HTR-8/SVneo (cell line): ENCODE measurements around the gene PSMB7.

ENCODE experiments used
- DNase-seq: peaks from one replicate; pipeline ENCODE4 v3.0.0; 2011; ENCODE audit warnings: low spot score, mixed read lengths; ENCODE audit not compliant: insufficient read length
- FAIRE-seq: peaks from 2 replicates; lab custom pipeline; 2011; peaks lifted over from hg19 to GRCh38; lab: Jason Lieb, UNC

The PSMB7 gene

DNA sequence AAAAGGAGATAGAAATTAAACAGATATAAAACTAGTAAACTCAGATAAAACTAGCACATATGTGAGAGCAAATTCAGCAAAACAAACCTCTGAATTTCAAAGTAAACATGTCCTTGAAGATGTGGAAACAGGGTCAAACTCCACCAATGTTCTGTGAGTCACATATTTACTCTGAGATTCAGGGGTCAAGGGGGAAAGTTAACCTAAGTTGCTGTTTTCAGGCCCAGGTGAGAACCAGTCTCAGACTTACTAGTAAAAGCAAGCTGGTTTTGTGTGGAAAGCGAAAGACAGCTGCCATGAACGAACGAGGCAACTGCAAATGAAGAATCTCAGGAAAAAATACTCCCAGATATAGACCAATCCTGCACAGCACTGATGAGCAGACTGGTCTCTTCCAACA lies 29.0 kb downstream of the PSMB7 start:
- no peak for FAIRE-seq
- DNase-seq: no peak

DNA sequence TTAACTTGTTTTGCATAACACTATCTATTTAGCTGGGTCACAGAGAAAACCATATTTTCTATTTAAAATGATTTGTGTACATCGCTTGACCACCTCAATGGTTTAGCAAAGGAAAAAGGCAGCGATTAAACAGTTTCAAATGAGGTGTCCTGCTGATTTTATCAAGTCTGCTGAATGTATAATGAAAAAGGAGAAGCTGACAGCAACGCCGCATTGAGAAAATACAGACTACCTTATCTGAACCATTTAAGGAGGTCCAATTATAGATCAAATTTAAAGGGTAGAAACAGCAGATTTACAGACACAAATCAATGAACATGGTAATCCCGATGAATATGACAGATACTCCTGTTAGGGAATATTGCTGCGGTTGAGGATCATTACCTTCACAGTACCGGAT lies 29.6 kb downstream of the PSMB7 start:
- FAIRE-seq (no peak), DNase-seq (no peak)

DNA sequence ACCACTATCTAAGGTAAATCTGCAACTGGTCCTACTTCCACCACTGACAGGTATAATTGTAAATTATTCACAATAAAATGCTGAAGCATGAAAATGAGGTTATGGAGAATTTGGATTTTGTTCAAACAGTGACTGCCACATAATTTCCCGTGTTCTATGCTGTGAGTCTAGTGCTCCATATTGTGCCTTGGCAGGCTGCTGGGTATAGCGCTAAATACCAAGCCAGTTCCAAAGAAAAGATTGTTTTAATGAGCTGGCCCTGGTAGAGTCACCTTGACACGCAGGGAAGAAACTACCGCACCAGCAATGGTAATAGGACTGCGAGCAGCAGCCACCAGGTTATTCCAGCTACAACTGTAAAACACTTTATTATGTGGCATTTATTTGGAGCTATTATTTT lies 30.4 kb downstream of the PSMB7 start:
- DNase-seq (no peak), FAIRE-seq (no peak)

DNA sequence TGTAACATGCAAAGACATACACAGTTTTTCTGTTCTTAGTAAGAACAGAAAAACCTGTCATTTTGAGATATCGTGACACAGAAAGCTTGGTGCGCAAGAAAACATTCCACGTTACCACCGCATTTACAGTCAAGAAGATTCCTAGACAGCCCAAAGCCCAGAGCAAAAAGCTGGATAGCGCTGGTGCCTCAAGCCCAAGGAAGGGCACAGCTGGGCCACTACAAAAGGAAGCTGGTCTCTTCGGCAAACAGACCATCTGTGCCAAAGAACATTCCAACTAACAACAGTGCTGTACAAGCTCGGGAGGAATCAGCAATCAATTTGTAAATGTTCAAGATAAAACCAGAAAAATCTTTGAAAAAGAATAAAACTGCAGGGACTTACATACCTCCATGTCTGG lies 31.0 kb downstream of the PSMB7 start:
- DNase-seq: no peak
- no peak for FAIRE-seq

DNA sequence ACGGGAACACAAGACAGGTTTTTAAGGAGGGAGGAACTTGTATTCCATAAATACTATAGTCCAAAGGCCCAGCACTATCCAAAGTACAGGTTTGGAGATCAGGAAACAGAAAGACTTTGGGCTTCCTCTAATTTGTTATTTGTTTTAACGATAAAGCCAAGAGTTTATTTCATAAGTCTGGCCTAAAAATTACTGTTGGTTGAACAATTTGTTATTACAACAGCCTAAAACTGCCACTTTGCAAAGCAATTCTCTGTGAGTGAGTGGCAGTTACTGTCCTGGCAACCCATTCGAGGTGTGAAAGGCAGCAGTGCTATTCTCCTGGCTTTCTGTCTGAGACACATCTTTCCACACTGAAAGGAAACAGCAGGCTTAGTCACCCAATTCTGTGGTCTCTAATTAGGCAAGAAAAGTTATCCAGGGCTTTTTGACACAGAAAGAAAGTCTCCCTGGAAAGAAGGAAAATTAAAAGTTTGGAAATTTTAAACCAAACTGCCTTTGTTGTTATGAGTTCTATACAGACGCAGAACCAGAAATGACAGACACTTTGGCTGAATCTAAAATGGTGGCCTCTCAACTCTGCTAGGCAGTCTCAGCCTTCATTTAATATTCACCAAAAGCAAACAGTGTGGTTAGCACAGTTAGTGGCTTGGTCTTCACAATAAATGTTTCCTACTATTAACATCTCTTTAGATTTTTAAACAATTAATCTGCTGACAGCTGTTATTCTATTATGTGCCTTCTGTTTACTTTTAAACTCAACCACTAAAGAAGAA lies 33.9 kb downstream of the PSMB7 start:
- FAIRE-seq: no peak
- no peak for DNase-seq

DNA sequence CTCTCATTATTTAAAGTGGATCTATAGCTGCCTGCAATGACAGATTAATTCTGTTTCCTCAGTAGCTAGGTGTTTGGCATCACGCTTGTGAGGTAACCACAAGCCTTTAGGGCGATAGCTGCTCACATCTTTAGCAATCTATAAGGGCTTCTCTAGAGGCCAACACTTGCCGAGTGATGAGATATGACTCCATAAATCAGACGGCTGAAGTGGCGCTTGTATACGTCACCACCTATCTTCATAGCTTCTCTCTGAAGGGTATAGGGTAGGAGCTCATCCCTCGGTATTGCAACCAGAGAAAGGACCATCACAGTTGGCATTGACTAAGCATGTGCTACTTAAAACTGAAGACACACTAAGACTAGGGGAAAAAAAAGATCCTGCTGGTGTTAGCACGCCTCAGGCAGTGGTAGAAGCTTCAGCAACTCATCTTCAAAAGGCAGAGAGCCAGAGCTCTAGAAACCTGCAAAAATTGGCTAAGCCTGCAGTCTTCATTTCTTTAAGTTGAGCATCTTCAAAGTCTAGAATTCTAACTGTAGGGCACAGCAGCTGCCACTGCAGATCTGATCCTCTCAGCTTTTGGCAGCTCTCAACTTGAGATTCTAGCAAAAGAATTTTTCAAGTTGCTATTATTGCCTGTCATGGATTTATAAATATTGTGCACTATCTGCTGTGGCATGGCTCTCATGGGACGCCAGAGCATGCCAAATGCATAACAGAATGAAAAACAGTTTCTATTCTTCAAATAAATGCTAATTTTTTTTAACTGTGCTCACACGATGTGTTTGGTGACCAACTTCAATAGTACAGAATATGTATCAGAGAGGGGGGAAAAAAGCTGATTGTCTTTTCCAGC lies 37.5 kb downstream of the PSMB7 start:
- FAIRE-seq (no peak), DNase-seq (no peak)

DNA sequence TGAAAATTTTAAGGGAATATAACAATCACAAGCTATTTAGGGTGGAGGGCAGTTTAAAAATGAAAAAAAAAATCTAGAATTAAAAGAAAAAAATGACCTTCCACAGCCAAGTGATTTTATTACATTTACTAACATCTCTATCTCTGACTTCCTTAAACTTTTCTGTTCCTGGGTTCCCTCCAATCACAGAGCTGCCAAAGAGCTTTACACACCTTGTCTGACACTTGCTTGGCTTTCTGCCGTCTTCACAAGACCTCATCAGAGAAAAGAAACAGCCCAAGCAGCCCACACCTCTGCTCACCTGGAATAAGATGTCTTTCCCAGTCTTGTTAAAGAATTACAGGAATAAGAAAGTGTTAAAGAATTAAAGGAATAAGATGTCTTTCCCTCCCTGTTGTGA lies 38.9 kb downstream of the PSMB7 start:
- DNase-seq (no peak), FAIRE-seq (no peak)

DNA sequence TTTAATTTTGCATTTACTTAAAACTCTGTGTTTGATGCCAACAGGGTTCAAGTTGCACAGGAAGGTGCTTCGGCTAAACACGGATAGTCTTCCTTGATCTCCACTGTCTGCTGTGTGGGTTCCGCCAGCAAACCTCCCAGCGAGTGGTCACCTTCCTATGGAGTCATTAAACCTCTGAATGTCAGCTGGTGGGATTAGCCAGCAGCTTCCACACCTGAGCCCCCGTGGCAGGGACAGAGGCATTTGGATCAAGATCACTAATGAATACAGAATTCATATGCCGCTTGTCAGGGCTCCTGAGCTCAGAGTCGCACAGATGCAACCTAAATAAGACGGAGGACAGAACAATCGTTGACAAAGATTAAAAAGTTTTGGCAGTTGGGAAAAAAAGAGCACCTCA lies 39.5 kb downstream of the PSMB7 start:
- FAIRE-seq (no peak), DNase-seq (no peak)

DNA sequence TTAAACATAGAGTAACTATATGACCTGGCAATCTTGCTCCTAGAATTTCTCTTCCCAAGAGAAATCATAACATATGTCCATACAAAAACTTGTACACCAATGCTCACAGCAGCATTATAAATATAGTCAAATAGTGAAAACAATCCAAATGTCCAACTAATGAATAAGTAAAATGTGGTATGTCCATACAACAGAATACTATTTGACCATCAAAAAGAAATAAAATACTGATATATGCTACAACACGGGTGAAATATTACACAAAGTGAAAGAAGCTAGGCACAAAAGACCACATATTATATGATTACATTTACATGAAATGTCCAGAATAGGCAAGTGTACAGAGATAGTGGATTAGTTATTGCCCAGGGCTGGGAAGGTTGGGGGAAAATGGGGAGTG lies 41.4 kb downstream of the PSMB7 start:
- FAIRE-seq (no peak), DNase-seq (no peak)

DNA sequence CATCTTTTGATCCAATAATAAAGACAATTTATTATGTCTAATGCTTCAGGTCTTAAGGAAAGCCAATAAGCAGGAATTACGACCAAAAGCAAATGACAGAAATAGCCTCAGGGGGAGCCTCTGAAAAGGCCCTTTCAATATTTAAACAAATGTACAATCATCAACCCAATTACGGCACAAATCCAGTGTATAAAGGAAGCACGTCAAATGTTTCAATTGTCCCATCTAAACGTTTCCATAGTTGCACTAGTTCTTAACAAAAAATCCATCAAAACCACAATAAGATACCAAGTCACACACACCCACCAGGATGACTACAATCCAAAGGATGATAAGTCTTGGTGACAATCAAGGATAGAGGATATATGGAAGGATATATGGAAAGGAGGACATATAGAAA lies 41.9 kb downstream of the PSMB7 start:
- DNase-seq (no peak), FAIRE-seq (no peak)

DNA sequence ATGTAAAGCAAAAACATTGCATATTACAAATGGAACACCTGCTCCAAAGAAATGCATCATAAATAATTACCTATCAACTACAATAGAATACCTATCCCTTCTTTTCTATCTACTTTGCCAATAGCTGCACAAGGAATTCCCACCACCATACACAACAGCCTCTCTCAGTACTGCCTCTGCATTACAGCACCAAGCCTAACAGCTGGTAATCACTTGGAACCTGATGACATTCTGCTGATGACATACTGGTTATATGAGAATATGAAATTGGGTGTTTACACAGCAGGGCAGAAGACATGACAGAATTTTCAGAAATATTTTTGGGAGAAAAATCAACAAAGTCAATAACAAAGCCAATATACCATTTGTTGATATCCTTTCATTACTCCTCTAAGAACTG lies 43.2 kb downstream of the PSMB7 start:
- DNase-seq (no peak), FAIRE-seq (no peak)

DNA sequence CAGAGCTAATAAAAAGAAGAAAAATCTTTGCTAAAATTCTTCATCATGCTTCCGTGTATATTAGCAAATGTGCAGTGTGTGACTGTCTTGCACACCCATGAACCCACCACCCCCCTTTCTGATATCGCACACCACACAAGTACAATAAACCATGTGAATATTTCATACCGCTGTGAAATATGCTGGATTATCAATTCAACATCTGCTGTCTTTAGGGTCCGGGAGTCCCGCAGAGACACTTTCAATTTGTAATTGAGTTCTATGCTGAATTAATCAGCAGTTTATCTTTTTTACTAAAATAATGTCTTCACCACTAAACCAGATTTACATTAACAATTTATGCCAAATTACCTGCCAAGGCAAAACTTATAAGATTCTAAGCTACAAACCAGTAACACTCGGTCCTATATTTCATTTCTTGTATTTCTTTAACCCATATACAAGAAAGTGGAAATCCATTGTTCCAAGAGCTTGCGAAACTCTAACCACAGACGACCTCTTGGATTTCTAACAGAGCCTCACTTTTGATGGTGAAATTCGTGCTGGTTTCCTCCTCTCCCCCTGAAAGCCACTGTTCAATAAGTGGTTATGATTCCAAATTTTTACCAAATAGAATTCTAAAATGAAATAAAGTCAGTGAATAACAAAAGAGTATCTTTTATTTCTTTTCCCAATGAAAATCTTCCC lies 44.2 kb downstream of the PSMB7 start:
- DNase-seq (no peak), FAIRE-seq (no peak)

DNA sequence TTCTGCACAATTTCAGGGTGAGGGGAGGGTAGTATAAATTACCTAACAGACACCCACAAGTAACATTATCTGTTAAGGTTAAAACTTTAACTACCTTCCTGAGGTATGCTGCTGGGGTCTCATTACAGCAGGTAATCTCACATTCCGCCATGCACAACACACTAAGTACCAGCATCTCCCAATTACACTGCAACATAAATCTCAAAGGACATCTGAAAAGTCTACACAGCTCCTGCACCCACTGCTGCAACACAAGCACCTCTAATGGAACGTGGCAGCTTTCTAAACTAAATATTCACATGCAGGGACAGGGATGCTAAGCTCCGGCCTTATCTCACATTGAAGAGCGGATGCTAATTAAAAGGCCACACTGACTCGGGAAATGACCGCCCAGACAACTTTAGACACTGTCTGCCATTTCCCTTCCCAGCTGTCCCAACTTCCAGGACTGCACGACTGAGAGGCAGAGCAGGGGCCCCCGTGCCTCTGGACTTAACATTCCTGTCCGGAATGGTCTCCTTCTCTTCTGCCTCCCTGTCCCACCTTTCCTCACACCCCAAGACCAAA lies 45.9 kb downstream of the PSMB7 start:
- no peak for FAIRE-seq
- DNase-seq: no peak

DNA sequence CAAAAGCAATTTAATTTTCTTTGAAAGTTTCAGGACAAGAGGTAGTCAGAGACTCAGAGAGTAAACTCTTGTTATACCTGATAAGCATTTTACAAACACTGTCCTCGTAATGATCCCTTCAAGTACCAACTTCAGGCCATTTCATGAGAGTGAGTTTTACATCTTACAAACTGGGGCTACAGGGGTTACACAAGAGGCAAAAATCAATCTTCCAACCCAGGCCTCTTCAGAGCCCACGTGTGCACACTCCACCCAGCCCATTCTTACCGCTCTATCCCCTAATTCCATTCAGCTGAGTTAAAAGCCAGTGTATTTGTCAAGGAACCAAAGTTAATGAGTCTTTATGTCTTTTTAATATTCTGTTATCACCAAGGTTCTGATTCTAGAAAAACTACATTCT lies 46.5 kb downstream of the PSMB7 start:
- DNase-seq (no peak), FAIRE-seq (no peak)

DNA sequence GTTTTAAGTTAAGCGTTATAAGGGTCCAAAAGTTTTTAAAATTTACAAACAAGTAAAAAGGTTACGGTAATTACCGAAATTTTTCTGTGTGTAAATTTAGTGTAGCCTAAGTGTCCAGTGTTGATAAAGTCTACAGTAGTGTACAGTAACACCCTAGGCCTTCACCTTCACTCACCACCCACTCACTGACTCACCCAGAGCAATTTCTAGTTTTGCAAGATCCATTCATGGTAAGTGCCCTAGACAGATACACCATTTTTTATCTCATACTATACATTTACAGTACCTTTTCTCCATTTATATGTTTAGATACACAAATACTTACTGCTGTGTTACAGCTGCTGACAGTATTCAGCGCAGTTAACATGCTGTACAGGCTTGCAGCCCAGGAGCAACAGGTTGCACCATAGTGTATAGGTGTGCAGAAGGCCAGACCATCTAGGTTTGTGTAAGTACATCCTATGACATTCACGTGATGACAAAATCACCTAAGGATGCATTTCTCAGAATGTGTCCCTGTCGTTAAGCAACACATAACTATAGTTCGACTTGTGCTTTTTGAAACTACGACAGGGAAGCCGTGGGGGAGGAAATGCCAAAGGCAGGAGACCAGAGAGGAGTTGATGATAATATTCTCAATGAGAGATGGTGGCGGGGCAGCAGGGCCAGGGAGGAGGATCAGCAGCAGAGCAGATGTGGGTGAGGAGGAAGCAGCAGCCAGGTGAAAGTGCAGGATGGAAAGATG lies 48.6 kb downstream of the PSMB7 start:
- DNase-seq (no peak), FAIRE-seq (no peak)

DNA sequence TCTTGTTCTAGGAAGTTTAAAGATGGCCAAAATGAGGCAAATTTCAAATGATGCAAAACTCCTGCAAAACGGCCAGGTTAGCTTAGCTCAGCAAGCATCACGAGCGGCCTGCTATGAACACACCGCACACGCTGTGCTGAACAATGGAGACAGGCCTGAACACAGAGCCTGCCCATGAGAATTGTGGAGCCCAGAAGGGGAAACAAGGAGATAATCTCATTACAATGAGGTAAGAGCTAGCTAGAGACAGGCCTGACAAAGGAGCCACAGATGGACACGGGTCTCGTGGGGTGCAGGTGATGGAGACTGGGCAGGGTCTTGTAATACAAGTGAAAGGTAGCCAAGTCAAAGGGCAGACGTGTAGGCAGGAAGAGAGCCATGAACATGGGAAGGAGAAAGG lies 50.2 kb downstream of the PSMB7 start:
- DNase-seq (no peak), FAIRE-seq (no peak)

DNA sequence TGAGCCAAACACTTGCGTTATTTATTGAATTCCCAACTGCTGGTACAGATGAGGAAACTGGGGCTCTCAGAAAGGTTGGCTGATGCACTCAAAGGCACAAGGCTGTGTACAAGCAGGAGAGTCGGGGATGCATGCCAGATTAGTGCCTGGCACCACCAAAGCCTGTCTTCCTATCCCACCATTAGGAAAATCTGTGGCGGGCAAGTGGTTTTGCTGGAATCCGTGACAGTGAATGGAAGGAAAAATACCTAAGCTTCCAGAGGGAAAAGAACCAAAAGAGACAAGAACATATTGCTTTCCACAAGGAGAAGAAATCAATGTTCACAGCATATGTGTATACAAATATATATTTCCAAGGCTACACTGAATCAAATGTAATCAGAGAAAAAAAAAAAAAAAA lies 51.1 kb downstream of the PSMB7 start:
- DNase-seq (no peak), FAIRE-seq (no peak)

DNA sequence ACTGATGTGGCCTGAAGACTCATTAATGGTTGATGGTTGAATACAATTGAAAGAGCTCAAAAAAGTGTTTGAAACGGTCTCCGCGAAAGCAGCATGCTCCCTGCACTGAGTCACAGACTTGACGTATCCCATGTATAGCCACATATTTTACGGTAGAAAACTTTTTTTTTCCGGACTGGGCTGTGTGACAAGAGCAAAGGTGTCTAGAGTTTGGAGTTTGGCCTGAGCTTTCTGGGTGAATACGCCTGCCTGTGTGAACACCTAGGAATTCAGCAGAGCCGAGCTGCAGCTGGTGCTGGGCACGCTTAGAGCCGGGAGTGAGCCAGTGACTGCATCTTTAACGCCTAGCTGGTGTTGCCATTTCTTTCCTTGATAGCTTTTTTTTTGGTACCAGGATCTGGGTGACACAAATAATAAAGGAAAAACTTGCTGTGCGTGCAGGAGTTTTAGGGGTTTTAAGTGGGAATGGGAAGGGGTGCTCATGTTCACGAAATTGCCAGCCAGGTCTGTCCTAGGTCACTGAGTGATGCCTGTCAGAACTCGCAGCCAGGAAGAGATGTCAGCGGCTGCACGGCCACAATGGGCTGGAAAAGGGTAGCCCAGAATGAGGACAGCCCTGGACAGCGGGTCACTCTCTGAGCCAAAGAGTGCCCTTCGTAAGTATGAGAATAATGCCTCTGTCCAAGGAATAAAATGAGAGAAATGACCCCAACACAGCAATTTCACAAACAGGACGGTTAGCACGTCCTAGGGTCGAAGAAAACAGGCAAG lies 51.7 kb downstream of the PSMB7 start:
- DNase-seq (no peak), FAIRE-seq (no peak)

DNA sequence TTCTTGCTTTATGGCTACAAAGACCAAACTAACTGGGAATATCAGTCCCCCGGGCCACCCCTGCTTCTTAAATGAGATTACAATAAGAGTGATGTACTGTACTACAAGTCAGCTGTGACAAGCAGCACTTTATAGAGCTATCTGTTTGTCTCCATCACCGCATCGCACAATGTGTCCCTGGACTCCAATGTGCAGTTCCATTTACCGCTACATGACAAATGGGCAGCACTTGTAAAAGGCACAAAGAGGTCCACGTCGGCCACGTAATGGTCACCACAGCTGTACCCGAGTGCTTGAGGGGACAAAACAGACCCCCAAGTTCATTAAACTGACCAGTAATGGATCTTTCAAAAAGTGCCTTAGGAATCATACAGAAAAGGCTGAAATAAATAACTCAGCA lies 54.1 kb downstream of the PSMB7 start:
- FAIRE-seq (no peak), DNase-seq (no peak)
